ENCODE results near the gene PTPRF.
"Not testable (repeated sequence)": the region's sequence is repeated elsewhere in the genome, so short reads cannot be mapped to it uniquely, and the experiment has no call there.

The PTPRF gene

GRCh38 chr1:43530483-43531106 is at the start of gene PTPRF:
TSS of gene PTPRF (plus strand) at chr1:43530883. CDS start at chr1:43545076, 14,193 bp downstream.
- peak; percentile 58 for DNase-seq

DNA sequence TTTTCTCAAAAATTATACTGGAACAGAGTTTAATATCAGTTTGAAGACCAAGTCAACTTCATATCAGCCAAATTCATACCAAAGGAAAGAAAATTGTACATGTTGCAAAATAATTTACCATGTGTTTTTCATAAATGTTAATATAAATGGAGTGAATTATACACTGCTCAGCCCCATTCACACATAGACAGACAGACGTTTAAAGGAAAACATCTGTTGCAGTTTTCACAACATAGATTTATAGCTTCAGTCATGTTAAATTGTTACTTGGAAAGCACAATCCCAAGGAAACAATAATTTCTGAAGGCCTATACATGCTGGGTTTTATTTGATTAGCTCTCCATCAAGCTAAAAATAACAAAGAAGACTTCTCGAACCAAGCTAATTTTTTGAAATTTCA is 49.2 kb upstream of the PTPRF start:
- no peak for DNase-seq

- DNase-seq = no peak
These were observed 48.5 kb upstream of the PTPRF start for GRCh38 chr1:43482215-43482614.

- DNase-seq = no peak
These were observed 46.3 kb upstream of the PTPRF start for GRCh38 chr1:43484367-43484766.

- DNase-seq = no peak
These were observed 42.5 kb upstream of the PTPRF start for GRCh38 chr1:43488165-43488564.

GRCh38 chr1:43491061-43491460 is 39.6 kb upstream of the PTPRF start:
- no peak for DNase-seq

- no peak for DNase-seq
These were observed 37.9 kb upstream of the PTPRF start for GRCh38 chr1:43492826-43493225.

- DNase-seq = no peak
These were observed 36.8 kb upstream of the PTPRF start for GRCh38 chr1:43493661-43494450.

DNA sequence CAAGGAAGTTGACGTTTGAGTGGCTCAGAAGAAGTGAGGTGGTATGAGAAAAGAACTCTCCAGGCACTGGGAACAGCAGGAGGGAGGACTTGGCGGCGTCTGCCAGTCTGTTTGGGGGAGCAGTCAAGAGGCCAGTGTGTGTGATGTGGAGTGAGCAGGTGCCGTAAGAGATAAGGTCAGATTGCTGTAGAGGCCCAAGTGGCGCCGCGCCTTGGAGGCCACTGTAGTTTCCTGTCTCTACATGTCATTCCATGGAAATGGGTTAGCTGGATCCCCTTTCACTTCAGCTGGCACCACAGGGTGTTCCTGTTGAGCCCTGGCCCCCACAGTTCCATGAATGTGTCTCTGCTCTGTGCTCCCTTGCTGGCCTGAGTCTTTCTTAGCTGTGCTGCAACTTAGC is 35.5 kb upstream of the PTPRF start:
- DNase-seq = no peak

DNA sequence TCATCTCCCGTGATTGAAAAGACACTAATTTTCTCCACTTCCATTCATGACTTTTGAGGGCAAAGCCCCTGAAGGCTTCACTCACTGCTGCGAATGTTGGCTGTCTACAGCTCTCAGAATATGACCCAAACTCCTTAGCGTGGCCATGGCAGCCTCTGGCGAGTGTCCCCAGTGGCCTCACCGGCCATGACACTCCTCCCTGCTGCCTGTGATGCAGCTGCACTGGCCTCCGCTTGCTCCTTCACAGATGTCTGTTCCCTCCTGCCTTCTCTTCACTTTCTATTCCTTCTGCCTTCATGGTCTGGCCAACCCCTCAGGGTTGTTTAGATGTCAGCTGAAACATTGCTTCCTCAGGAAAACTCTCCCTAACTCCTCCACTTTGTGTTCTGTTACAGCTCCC is 30.8 kb upstream of the PTPRF start:
- DNase-seq = no peak

DNA sequence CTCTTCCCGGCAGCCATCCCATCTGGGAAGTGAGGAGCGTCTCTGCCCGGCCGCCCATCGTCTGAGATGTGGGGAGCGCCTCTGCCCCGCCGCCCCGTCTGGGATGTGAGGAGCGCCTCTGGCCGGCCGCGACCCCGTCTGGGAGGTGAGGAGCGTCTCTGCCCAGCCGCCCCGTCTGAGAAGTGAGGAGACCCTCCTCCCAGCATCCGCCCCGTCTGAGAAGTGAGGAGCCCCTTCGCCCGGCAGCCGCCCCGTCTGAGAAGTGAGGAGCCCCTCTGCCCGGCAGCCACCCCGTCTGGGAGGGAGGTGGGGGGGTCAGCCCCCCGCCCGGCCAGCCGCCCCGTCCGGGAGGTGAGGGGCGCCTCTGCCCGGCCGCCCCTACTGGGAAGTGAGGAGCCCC is 28.9 kb upstream of the PTPRF start:
- not testable (repeated sequence) for DNase-seq

DNA sequence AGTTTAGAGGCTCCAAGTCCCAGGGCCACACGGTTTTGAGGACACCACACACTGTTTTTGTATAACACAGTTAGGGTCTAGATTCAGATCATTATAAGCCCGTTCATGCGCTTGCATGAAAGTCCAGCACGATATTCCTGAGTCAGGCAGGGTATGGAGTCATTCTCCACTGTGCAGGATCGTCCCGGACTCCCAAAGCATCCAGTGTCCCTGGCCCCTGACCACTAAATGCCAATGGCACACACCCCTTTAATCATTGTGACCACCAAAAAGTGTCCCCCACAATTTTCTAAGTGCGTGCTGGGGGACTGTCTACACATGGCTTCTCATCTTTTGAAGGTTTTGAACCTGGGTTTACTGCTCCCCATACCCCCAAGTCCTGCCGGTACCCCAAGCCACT is 27.1 kb upstream of the PTPRF start:
- no peak for DNase-seq

DNA sequence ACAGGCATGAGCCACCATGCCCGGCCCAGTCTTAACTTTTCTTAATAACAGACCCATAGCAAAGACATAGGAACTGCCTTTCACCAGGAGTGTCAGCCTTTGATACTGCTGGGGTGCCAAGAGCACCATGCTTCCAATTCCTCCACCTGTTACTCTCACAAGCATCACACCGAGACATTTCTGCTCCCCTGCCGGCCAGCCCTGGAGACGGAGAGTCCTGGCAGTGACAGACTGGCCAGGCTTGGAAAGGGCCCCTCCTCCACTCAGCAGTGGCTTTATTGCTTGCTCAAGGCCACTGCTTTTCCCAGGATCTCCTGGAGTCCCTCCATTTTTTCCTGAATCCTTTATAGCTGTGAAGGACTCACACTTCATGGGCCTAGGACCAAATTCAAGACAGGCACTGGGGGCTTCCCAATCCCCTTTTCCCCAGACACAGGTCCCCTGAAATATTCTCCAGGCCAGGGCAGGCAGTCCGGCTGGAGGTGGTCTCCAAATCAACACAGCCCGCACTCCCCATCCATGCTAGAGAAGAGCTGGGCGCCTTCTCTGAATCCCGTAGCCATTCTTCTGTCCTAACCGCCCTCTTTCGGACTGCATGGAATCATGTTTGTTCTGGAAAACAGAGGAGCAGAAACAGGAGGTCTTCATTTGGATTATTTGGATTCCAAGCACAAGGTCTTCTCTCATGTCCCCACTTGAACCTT is 25.5 kb upstream of the PTPRF start:
- DNase-seq = no peak

GRCh38 chr1:43506233-43506632 is 24.4 kb upstream of the PTPRF start:
- DNase-seq = no peak

- no peak for DNase-seq
These were observed 23.1 kb upstream of the PTPRF start for GRCh38 chr1:43507296-43508295.

- no peak for DNase-seq
These were observed 21.5 kb upstream of the PTPRF start for GRCh38 chr1:43509007-43509739.

DNA sequence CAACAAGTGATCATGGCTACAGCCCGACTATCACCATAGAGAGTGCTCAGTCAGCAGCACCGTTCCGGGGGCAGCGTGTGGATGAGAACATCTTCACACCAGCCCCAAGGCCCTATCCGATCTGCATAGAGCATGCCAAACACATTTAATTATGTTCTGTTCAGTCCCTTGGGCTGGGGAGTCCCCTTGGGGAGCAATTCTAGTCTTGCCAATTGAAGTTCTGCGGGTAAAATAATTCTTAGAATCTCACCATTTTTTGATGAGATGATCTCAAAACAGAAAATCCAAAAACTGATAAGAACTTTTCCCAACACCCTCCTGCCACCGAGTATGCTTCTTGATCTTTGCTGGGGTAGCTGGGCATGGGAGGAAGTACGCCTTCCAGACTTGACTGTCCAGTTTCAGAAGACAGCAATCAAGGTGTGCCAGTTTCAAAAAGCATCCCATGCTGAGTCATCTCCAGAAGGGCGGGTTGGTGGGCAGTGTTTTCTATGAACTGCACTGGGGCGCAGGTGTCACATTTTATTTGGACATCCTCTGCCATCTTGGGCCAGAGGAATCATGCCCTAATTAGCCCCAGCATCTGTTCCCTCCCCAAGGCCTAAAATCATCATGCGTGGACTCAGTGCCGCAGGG is 20.8 kb upstream of the PTPRF start:
- DNase-seq = peak; percentile 62

- no peak for DNase-seq
These were observed 20.1 kb upstream of the PTPRF start for GRCh38 chr1:43510621-43511020.

DNA sequence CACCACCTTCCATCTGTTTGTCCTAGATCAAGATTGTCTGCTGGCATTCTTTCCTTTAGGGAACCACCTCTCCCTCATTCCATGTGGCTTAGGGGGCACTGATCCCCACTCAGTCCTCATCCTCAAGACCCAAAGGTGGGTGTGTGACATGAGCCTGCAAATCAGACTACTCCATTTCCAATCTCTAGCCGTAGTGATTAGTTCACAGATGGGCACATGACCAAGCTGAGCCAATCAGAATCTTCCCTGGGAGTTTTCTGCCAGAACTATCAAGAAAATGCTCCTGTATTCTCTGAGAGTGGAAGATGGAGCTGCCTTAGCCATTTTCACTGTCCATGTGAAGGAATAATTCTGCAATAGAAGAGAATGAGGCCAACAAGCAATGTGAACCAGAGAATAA is 19.3 kb upstream of the PTPRF start:
- DNase-seq = no peak

DNA sequence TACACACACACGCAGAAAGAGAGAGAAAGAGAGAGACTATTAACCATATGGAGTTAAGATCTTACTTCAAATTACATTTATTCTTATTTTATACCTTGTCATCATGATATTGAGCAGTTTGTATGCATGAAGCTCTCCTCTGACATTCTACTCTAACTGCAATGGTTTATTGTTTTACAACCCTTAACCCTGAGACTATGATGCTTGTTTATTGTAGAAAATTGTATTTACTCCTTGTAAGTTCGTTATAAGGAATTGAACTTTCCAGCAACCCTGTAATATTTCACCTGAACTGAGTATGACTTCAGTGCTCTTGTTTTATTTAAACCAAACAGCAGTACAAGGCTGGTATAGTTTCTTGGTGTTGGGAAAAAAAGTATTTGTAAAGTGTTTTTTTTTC is 18.6 kb upstream of the PTPRF start:
- DNase-seq = no peak

- DNase-seq = no peak
These were observed 18.0 kb upstream of the PTPRF start for GRCh38 chr1:43512681-43513080.

Data from stimulated activated CD4-positive, alpha-beta T cell treated with anti-CD3 and anti-CD28 coated beads, Interleukin-15, amount 100 ng/mL, for 24 hours (primary cell).